WTC11 (cell line): ENCODE data around the gene TRAFD1. TPM values are rescaled to one million over a fixed set of nuclear protein-coding genes. Genes with fewer than 3 reads are reported as not detected.

ENCODE experiments used
- ATF2 ChIP-seq: sonication (generic); formaldehyde crosslinking; IDR thresholded peaks from 2 replicates; pipeline ENCODE4 v1.8.1; 2022; ENCODE audit warnings: low read depth, missing genetic modification reagents, borderline replicate concordance
- ATF6 ChIP-seq: sonication (generic); formaldehyde crosslinking; IDR thresholded peaks from 2 replicates; pipeline ENCODE4 v1.8.1; 2023; ENCODE audit warnings: mild to moderate bottlenecking, missing genetic modification reagents
- CBFB ChIP-seq: sonication (generic); formaldehyde crosslinking; IDR thresholded peaks from 2 replicates; pipeline ENCODE4 v1.8.1; 2022; ENCODE audit warnings: mild to moderate bottlenecking, low read depth, missing genetic modification reagents
- CTCF ChIP-seq: fragments of 200-600 bp; IDR thresholded peaks from 2 replicates; pipeline ENCODE4 v1.8.0; 2022; ENCODE audit warnings: antibody characterized with exemption
- FOXP4 ChIP-seq: sonication (generic); formaldehyde crosslinking; IDR thresholded peaks from 2 replicates; pipeline ENCODE4 v1.8.0; 2022; ENCODE audit warnings: mild to moderate bottlenecking, missing genetic modification reagents
- JUN ChIP-seq: sonication (generic); formaldehyde crosslinking; IDR thresholded peaks from 2 replicates; pipeline ENCODE4 v1.8.0; 2023; ENCODE audit warnings: mild to moderate bottlenecking, missing genetic modification reagents
- KAT7 ChIP-seq: sonication (generic); formaldehyde crosslinking; IDR thresholded peaks from 2 replicates; pipeline ENCODE4 v1.8.1; 2023; ENCODE audit warnings: missing genetic modification reagents, mild to moderate bottlenecking, borderline replicate concordance
- MXD4 ChIP-seq: fragments of 250-450 bp; sonication (Bioruptor Pico); IDR thresholded peaks from 2 replicates; pipeline ENCODE4 v1.8.0; 2021; ENCODE audit warnings: mild to moderate bottlenecking, moderate library complexity, borderline replicate concordance
- NFE2L1 ChIP-seq: sonication (generic); formaldehyde crosslinking; IDR thresholded peaks from 2 replicates; pipeline ENCODE4 v1.8.1; 2023; ENCODE audit warnings: missing genetic modification reagents
- PRDM15 ChIP-seq: sonication (generic); formaldehyde crosslinking; IDR thresholded peaks from 2 replicates; pipeline ENCODE4 v1.8.0; 2022; ENCODE audit warnings: missing genetic modification reagents
- PREB ChIP-seq: sonication (generic); formaldehyde crosslinking; IDR thresholded peaks from 2 replicates; pipeline ENCODE4 v1.8.1; 2022; ENCODE audit warnings: mild to moderate bottlenecking, missing genetic modification reagents, moderate library complexity, borderline replicate concordance
- ZNF121 ChIP-seq: sonication (generic); formaldehyde crosslinking; IDR thresholded peaks from 2 replicates; pipeline ENCODE4 v1.8.0; 2023; ENCODE audit warnings: missing genetic modification reagents
- ZNF532 ChIP-seq: fragments of 250-450 bp; sonication (Bioruptor Pico); IDR thresholded peaks from 2 replicates; pipeline ENCODE4 v1.9.0; 2021; ENCODE audit warnings: mild to moderate bottlenecking, borderline replicate concordance
- total RNA-seq: library from RNA; stranded (reverse); gene quantifications from 3 replicates; pipeline ENCODE4 v1.2.3, GENCODE V29; 2021

Gene TRAFD1
- total RNA-seq, 1 experiment from 2014 or later, result 25.1 TPM

- no peak for TF ChIP-seq PRDM15 (CRISPR knock-in tag)
- no peak for TF ChIP-seq JUN
- TF ChIP-seq ATF2 (CRISPR knock-in tag), result no peak
- TF ChIP-seq ZNF532 (CRISPR knock-in tag), result no peak
- no peak for TF ChIP-seq FOXP4
- no peak for TF ChIP-seq KAT7 (CRISPR knock-in tag)
- TF ChIP-seq ATF6 (CRISPR knock-in tag), result no peak
- TF ChIP-seq MXD4 (CRISPR knock-in tag), result no peak
- no peak for TF ChIP-seq CBFB (CRISPR knock-in tag)
- no peak for TF ChIP-seq PREB (CRISPR knock-in tag)
- no peak for TF ChIP-seq ZNF121 (CRISPR knock-in tag)
- no peak for TF ChIP-seq NFE2L1 (CRISPR knock-in tag)
- TF ChIP-seq CTCF, result no peak
These were observed 54.6 kb downstream of the TRAFD1 start (continued) for GRCh38 chr12:112179916-112180315.
